Sigmoid colon (tissue), 4 donors: ENCODE results near the gene TMEM14A.

Source experiments
- EP300 ChIP-seq, 4 donors: sonication (generic); formaldehyde crosslinking; IDR thresholded peaks; one replicate each; pipeline ENCODE4 v1.6.1; 2017; ENCODE audit warnings: antibody characterized with exemption in 4 of 4
- POLR2A ChIP-seq, 2 donors: fragments of 450-650 bp; IDR thresholded peaks; one replicate each; pipeline ENCODE4 v1.6.1; 2016; ENCODE audit warnings: antibody characterized with exemption in 2 of 2, mild to moderate bottlenecking in 2 of 2, moderate library complexity in 2 of 2
- TF ChIP-seq, protein P1 (sequence below), 4 experiments: fragments of 450-650 bp in 3 of 4; fragments of 200-600 bp in 1 of 4; IDR thresholded peaks; one replicate each; pipeline ENCODE4 v1.5.1; 2016 to 2019; ENCODE audit warnings: antibody characterized with exemption in 4 of 4, mild to moderate bottlenecking in 3 of 4, moderate library complexity in 2 of 4

DNA sequence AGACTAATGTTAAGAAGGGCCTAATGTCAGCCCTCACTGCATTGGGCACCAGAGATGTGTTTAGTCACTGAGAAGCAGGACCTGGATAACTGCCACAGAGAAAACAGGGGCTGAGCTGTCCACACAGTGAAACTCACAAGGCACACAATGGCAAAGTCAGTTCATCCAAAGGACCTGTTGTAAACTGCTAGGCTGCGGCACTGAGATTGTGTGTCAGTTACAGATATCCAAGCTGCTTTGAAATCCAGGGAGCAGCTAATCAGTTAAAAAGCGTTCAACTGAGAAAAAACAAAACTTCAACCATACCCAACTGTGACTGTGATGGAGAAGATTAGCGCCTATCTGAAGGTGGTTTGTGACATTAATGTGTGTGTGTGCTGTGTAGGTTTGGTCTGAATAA lies 27.8 kb upstream of the TMEM14A start:
- TF ChIP-seq, protein P1, sequence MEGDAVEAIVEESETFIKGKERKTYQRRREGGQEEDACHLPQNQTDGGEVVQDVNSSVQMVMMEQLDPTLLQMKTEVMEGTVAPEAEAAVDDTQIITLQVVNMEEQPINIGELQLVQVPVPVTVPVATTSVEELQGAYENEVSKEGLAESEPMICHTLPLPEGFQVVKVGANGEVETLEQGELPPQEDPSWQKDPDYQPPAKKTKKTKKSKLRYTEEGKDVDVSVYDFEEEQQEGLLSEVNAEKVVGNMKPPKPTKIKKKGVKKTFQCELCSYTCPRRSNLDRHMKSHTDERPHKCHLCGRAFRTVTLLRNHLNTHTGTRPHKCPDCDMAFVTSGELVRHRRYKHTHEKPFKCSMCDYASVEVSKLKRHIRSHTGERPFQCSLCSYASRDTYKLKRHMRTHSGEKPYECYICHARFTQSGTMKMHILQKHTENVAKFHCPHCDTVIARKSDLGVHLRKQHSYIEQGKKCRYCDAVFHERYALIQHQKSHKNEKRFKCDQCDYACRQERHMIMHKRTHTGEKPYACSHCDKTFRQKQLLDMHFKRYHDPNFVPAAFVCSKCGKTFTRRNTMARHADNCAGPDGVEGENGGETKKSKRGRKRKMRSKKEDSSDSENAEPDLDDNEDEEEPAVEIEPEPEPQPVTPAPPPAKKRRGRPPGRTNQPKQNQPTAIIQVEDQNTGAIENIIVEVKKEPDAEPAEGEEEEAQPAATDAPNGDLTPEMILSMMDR (IDR thresholded peaks at IDR 0.05) = no peak
- TF ChIP-seq POLR2A (IDR thresholded peaks at IDR 0.05) (no peak), EP300 (IDR thresholded peaks at IDR 0.05) (no peak)
